HepG2 (cell line): Measurements from ENCODE around the gene GADD45B.

Experiments
- CTCF ChIP-seq: sonication (generic); formaldehyde crosslinking; IDR thresholded peaks from 2 replicates; pipeline ENCODE4 v1.5.0; 2020; ENCODE audit warnings: mild to moderate bottlenecking, missing genetic modification reagents, moderate library complexity
- FOXK1 ChIP-seq: sonication (generic); formaldehyde crosslinking; IDR thresholded peaks from 2 replicates; pipeline ENCODE4 v1.4.0; 2020; ENCODE audit warnings: low read depth, missing genetic modification reagents, borderline replicate concordance
- FOXO1 ChIP-seq: sonication (generic); formaldehyde crosslinking; IDR thresholded peaks from 2 replicates; pipeline ENCODE4 v1.4.0; 2020; ENCODE audit warnings: missing genetic modification reagents
- GABPA ChIP-seq, 2 experiments: IDR thresholded peaks; 2 replicates each; pipeline ENCODE4 v1.6.1; 2011 to 2016; ENCODE audit warnings: low read depth in 2 of 2, low read length in 1 of 2, missing biosample characterization in 1 of 2, missing genetic modification characterization in 1 of 2
- MXD4 ChIP-seq: IDR thresholded peaks from 2 replicates; pipeline ENCODE4 v1.6.1; 2016; ENCODE audit warnings: mild to moderate bottlenecking, missing biosample characterization, missing genetic modification reagents
- MYC ChIP-seq: sonication (generic); formaldehyde crosslinking; IDR thresholded peaks from 2 replicates; pipeline ENCODE4 v1.9.0; 2021; ENCODE audit warnings: missing genetic modification reagents, borderline replicate concordance
- NR2C2 ChIP-seq: sonication (generic); formaldehyde crosslinking; IDR thresholded peaks from 2 replicates; pipeline ENCODE4 v1.4.0; 2020; ENCODE audit warnings: missing genetic modification reagents, mild to moderate bottlenecking, moderate library complexity, borderline replicate concordance
- POLR2A ChIP-seq, 2 experiments: IDR thresholded peaks; 2 replicates each; pipeline ENCODE4 v1.6.1; 2011; ENCODE audit warnings: low read depth in 2 of 2, low read length in 2 of 2, mild to moderate bottlenecking in 1 of 2, moderate library complexity in 1 of 2; ENCODE audit not compliant: insufficient read depth in 1 of 2
- POLR2AphosphoS5 ChIP-seq: IDR thresholded peaks from 2 replicates; pipeline ENCODE4 v1.6.1; 2012; ENCODE audit warnings: low read depth, low read length
- XRCC5 ChIP-seq: fragments of 200-400 bp; formaldehyde crosslinking; optimal IDR thresholded peaks from 2 replicates; pipeline ENCODE3; 2017; ENCODE audit warnings: mild to moderate bottlenecking, low read length
- ZNF121 ChIP-seq: sonication (generic); formaldehyde crosslinking; IDR thresholded peaks from 2 replicates; pipeline ENCODE4 v1.5.0; 2020; ENCODE audit warnings: mild to moderate bottlenecking, missing genetic modification reagents
- TF ChIP-seq, protein P1 (sequence below): IDR thresholded peaks from 2 replicates; pipeline ENCODE4 v1.6.1; 2012; ENCODE audit warnings: inconsistent platforms
- TF ChIP-seq, protein P2 (sequence below): sonication (generic); formaldehyde crosslinking; IDR thresholded peaks from 2 replicates; pipeline ENCODE4 v1.4.0; 2020; ENCODE audit warnings: missing genetic modification reagents

DNA sequence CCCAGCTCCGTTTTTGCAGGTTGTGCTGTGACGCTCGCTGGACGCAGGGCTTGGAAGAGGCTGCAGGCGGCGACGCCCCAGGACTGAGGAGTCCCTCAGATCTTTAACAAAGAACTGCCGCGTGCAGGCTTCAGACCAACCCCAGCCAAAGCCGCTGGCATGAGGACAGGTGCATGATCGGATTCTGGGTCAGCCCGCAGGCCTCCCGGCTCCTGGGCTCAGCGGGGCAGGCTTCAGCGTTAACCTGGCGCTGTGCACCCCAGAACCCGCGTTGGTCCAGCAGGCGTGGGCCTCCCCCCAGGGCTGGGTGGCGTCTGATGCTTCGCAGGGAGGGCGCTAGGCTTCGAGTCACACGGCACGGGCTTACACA lies 47.6 kb upstream of the GADD45B start:
- no peak for TF ChIP-seq GABPA (IDR thresholded peaks at IDR 0.05; ENCODE audit: low read depth, low read length)
- no peak for TF ChIP-seq GABPA (CRISPR knock-in tag; IDR thresholded peaks at IDR 0.05; ENCODE audit: low read depth)
- no peak for TF ChIP-seq CTCF
- TF ChIP-seq, protein P1, sequence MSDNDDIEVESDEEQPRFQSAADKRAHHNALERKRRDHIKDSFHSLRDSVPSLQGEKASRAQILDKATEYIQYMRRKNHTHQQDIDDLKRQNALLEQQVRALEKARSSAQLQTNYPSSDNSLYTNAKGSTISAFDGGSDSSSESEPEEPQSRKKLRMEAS, result no peak
- TF ChIP-seq FOXO1, result no peak
- TF ChIP-seq, protein P2, sequence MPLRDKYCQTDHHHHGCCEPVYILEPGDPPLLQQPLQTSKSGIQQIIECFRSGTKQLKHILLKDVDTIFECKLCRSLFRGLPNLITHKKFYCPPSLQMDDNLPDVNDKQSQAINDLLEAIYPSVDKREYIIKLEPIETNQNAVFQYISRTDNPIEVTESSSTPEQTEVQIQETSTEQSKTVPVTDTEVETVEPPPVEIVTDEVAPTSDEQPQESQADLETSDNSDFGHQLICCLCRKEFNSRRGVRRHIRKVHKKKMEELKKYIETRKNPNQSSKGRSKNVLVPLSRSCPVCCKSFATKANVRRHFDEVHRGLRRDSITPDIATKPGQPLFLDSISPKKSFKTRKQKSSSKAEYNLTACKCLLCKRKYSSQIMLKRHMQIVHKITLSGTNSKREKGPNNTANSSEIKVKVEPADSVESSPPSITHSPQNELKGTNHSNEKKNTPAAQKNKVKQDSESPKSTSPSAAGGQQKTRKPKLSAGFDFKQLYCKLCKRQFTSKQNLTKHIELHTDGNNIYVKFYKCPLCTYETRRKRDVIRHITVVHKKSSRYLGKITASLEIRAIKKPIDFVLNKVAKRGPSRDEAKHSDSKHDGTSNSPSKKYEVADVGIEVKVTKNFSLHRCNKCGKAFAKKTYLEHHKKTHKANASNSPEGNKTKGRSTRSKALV (CRISPR knock-in tag), result no peak
- no peak for TF ChIP-seq POLR2A (IDR thresholded peaks at IDR 0.05; ENCODE audit: insufficient read depth in 1 of 2, low read depth in 2 of 2, low read length in 2 of 2)
- no peak for TF ChIP-seq POLR2AphosphoS5
- no peak for TF ChIP-seq ZNF121
- TF ChIP-seq MYC (CRISPR knock-in tag), result no peak
- TF ChIP-seq MXD4 (CRISPR knock-in tag), result no peak
- no peak for TF ChIP-seq NR2C2 (CRISPR knock-in tag)
- TF ChIP-seq FOXK1 (CRISPR knock-in tag), result no peak
- TF ChIP-seq XRCC5, result no peak
